HG03196 (cell line): ENCODE results near the gene IRF1.

Source experiments
- ATAC-seq: cut with Tn5 transposase; IDR thresholded peaks from one replicate; pipeline ENCODE4 v1.9.1; 2021; ENCODE audit not compliant: unreplicated experiment

Gene IRF1

DNA sequence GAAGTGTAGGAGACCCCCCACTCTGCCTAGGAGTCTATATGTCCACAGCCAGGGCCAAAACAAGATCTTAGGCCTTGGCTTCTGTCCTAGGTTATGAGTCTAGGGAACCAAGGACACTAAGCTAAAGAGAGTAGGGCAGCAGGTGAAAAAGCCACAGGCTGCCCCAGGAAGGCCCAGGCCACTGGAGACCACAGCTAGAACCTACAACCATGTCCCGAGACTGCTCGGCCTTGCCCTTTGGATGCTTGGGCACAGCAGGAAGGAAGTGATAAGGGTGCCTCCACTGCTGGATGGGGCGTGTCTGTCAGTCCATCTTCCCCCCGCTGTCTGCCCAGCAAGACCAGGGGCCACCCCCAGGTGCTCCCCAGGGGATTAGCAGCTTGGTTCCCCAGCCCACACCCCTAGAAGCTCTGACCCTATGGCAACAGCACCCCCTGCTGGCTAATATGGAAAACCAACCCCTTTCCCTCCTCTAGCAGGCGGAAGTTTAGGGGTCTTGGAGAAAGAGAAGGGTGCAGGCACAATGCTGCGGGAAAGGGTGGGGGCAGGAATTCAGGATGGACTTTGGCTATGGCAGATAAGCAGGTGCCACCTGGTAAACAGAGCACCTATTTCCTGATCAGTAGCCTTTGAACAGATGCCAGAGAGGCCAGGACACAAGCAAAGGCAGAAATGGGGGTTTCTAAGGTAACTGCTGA, 10.5 kb upstream of the IRF1 start:
- ATAC-seq: peak; percentile 26

DNA sequence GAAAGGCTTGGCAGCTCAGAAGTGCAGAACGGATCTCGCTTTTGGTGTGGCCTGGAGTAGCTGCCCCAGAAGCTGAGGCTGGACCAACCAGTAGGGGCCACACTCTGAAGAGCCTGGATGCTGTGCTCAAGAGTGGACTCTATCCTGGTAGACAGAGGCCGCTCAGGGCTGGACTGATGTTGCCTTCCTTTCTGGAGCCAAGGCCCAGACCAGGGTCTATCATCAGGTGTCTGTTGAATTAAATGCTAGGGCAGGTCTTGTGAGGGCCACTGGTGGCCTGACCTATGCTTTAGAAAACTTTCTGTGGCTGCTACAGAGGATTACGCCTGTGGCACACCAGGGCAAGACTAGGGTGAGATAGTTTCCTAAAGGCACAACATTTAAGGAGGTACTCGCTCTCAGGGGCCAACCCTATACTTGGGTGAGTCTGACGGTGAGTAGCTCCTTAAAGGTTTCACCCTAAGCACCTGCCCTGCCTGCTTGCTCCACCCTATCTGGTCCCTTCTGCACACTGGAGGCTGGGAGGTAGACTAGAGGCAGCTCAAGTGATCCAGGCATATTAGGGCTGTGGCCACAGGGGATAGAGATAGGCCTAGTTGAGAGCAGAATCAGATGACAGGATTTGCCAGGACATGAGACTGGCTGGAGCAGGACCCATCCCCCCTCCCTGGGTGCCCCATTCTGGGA, 9.8 kb upstream of the IRF1 start:
- ATAC-seq: no peak

- no peak for ATAC-seq
These were observed 9.1 kb upstream of the IRF1 start for GRCh38 chr5:132499440-132500243.

GRCh38 chr5:132498686-132499271, 8.2 kb upstream of the IRF1 start:
- ATAC-seq: no peak

- ATAC-seq: no peak
These were observed 7.6 kb upstream of the IRF1 start for GRCh38 chr5:132498152-132498551.

GRCh38 chr5:132497488-132497997, 7.0 kb upstream of the IRF1 start:
- no peak for ATAC-seq

DNA sequence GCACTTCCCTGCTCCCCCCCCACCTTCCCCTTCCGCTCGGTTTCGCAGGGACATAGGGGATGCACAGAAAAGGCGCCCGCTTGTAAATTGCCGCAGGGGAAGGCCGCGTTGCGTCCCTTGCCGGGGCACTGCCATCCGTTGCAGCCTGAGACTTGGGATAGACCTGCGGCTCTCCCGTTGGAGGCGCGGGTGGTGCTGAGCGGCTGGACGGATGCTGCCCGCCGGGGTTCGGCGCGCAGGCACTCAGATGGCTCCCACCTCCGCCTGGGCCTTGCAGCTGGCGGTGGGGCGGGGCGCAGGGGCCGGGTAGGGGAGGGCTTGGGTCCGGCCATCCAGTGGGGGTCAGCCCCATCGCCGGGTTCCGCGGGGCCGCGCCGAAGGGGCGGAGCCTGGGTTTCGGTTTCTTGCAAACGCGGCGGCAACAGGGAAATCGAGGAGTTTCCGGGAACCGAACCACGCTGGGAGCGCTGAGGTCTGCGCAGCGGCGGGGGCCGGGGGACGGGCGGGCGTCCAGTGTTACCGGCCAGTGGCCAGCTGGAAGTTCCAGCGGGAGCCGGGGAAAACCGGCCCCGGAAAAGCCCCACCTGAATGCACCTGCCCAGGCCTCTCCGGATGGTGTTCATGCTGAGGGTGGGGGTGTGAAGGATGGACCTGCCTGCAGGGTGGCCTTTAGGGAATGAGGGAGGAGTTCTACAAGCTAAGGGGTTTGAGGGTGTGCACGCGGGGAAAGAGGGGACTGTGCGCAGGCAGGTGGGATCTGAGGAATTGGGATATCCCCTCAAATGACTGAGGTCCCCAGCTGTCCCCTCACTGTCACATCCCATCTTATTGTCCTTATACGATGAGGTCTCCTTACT, 6.3 kb upstream of the IRF1 start:
- peak; percentile 38 for ATAC-seq

- peak; percentile 39 for ATAC-seq
These were observed 5.6 kb upstream of the IRF1 start for GRCh38 chr5:132496191-132496630.

DNA sequence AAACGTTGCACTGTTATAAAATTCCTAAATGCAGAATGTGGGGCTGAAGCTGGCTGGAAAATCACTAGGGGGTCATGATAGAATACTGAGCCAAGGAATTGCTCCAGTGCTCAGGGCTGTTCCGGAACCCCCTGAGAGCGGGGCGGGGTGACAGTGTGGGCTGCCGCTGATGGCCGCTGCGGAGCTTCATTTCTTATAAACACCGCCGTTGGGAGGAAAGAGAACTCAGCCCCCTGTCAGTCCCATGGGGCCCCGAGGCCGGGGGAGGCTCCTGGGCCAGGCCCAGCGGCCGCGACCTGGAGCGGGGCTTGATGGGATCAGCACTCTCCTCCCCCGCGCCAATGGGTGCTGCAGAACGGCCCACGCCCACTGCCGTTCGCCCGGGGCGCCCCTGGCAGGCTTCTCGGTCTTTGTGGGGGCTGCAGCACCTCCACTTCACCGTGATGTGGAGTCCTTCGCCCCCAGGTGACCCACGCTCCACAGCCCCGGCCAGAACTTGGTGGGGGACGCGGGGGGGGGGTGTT, 5.2 kb upstream of the IRF1 start:
- ATAC-seq: peak; percentile 27

DNA sequence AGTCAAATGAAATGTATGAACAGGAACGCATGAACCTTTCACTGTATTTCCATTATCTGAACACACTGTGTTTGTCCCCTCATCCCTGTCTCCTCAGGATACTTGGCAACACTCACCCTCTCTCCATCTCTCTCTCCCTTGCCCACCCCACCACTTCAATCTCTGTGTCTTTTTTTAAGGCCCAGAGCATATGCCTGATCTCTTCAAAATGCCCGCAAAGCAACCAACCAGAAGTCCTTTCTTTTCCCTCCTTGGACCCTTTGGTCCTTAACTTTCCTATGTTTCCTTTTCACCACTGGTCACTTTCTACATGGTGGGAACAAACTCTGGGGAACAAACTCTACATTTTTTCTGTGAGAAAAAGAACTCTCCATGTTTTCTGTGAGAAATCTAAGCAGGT, 3.2 kb upstream of the IRF1 start:
- ATAC-seq: no peak

DNA sequence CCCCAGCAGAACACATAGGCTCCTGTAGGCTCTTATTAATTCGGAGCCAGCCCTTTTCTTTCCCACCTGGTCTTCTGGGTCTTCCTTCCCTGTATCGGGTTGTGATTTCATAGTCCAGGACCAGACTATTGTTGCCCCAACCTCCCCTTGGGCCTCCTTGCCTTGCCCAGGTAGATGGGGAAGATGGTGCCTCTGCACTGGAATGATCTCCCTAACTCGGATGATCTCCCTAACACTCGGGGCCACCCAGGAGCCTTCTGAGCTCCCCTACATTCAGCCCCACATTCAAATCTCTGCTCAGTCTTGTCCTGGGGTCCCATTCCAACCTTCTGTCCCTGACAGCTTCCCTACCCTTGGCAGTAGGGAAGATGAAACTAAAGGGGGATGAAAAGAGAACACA, 2.7 kb upstream of the IRF1 start:
- ATAC-seq: no peak

GRCh38 chr5:132492386-132493125, 2.0 kb upstream of the IRF1 start:
- ATAC-seq: no peak

- peak; percentile 22 for ATAC-seq
These were observed 1.1 kb upstream of the IRF1 start for GRCh38 chr5:132491368-132492364.

DNA sequence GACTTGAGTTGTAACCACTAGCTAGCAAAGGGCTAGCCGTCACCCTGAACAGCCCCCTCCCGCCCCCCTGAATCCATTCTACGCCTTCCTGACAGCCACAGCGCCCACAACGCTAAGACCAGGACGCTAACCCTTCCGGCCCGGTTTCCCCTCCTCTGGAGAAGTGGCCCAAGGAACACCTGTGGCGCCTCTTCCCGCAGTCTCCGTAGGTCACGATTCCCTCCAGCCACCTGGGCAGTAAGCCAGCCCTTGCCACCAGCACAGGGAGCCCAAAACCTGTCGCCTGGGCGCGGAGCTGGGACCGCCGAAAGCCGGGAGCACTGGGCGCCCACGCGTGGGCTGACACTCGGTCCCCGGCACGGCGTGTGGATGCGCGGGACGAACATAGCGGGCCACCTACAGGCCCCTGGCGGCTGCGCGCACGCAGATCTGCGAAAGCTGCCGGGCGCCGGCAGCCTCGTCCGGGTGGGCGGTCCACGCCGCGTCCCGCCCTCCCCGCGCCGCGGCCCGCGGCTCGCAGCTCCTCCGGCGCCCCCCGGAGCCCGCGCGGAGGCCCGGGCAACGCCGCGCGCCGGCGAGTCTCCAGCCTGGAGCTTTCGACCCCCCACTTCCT, 596 bp downstream of the IRF1 start:
- ATAC-seq: peak; percentile 9

DNA sequence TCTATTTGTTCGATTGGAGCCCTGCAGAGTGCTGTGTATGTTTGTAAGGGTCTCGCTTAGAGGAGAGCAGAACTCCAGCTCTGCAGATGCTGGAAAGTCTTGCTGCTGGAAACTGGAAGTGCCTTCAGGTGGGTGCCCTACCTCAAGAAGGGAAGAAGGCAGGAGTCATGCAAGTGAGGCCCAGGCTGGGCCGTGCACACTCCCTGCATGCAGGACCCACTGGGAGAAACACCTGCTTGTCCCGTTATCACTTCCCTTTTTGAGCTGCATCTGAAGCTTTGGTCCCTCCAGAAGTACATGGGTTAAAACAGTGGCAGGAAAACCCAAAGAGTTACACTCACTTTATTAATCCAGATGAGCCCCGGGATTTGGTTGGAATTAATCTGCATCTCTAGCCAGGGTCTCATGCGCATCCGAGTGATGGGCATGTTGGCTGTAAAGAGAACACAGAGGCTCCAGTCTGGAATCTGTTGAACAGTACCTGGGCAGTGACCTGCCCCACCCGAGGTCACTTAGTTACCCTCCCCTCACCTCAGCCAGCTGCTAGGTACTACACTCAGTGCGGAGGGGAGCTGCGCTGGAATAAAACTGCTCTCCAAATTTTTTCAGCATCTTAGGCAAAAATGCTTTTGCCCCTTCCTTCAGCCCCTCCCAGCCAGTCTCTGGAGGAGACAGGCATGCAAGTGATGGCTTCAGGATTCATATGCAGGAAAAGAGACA, 1.4 kb downstream of the IRF1 start:
- no peak for ATAC-seq

DNA sequence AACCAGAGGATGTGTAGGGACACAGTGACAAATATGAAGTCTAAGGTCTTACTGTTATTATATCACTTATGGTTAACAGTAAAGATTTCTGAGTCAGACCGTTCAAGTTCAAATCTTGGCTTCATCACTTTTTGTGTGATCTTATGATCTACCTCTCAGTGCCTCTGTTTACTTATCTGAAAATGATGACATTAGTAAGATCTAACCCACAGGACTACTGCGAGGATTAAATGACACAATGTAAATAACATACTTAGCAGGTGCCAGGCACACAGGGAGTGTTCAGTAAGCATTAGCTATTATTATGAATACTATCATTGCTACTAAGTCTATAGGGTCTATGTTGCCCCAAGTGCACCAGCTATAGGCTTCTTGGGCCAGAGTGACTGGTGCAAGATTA, 2.0 kb downstream of the IRF1 start:
- ATAC-seq: no peak
